Kidney glomerular epithelial cell (primary cell): ENCODE data around the gene ZNF23.

Experiments
- DNase-seq: peaks from one replicate; lab custom pipeline; 2025; lab: John Stamatoyannopoulos, UW

ZNF23 gene

DNA sequence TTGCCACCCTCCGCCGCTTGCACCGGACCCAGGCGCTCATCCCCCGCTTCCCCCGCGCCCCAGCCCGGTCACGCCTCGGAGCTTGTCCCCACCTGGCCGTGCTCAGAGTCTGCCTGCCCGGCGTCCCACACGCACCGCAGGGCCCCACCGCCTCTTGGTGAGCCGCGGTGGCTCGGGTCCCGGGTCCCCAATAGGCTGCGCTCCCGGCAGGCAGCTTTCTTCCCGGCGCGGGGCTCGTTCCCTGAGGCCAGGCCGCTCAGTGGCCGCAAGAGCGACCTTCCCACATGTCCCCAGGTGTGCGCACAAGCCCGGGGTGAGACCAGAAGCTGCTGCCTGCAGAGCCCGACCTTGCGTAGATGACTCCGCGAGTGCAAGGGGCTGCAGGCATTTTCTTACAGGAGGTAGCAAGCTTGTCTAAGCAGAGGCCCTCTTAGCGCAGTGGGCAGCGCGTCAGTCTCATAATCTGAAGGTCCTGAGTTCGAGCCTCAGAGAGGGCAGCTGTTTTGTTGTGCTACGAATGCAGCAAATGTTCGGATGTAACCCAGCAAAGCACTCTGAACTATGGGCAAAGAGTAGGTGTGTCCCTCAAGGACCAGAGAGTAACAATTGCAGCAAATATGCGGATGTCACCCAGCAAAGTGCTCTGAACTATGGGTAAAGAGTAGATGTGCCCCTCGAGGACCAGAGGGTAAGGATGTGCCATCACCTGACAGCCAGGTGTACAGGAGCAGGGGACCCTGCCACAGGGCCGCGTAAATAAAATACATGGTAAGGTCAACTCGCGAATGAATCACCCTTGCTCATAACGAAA lies 35.8 kb downstream of the ZNF23 start:
- peak; percentile 80 for DNase-seq

DNA sequence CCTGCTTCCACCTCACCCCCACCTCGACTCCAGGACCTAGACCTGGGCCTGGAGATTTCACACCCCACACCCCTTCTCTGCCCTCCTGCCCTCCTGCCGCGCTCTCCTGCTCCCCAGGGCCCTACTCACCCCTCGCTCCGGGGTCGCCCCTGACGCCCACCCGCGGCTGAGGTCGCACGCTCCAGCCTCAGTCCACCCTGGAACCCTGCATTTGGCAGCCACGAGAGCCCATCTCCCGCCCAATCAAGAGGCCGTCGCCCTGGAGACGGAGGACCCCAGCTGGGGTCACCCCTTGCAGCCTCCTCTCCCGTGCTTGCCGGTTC lies 36.3 kb downstream of the ZNF23 start:
- DNase-seq, result no peak

DNA sequence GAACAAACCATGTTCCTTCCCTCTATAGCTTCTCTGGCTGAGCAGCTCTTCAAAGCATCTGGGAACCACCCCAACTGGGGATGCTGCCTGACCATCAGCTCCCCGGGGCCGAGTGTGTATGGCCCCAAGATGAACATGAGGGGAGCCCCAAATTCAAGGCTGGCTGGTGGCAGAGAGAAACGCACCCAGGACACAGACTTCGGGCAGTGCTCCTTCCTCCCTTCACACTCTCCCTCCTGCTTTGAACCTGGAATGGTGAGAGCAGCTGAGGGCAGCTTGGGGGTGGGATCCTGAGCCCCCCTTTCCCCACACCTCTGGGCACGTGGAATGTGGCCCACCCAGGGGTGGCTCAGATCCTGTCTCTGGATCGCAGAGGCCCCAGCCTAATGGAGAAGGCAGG lies 37.4 kb downstream of the ZNF23 start:
- no peak for DNase-seq

DNA sequence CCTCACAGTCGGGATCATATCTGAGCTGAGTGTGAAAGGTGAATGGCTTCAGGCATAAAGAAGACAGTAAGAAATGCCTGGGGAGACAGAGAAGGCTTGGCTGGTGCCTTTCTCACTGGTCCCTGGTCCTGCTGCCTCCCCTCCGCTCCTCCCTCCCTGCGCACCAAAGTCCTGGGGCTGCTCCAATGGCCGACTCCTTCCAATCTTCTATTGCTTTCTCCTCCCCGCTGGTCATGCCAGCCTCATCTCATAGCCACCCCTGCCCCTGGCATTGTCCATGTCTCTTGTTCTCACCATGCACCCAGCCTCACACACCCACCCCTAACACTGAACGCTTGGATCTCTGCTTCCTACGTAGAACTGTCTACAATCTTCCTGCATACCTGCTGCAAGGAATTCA lies 38.2 kb downstream of the ZNF23 start:
- DNase-seq, result no peak

DNA sequence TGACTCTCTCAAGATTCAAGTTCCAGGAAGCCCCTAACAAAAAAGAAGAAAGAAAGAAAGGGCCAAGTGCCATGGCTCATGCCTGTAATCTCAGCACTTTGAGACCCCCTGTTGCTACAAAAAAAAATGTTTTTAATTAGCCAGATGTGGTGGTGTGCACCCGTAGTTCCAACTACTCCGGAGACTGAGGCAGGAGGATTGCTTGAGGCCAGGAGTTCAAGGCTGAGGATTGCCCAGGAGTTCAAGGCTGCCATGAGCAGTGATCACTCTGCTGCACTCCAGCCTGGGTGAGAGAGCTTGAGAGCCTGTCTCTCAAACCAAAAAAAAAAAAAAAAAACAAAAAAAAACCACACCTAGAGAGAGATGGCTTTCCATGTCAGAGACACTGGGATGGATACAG lies 39.0 kb downstream of the ZNF23 start:
- no peak for DNase-seq

DNA sequence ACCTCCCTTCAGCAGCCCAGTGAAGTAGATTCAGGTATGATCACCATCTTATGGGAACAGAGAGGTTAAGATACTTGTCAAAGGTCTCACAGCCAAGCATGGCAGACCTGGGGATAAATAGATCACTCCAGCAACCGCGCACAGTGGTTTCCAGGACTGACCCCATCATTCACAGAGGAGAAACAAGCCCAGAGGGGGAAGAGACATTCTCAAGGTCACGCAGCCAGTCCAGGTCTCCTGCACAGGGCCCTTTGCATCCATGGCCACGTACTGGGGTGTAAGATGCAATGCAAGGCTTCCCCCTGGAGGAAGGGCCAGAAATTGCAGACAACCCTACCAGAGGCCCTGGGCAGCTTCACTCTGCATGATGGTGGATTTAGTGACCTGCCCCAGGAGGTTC lies 40.1 kb downstream of the ZNF23 start:
- no peak for DNase-seq

GRCh38 chr16:71414038-71414437 lies 48.0 kb downstream of the ZNF23 start:
- DNase-seq, result no peak

DNA sequence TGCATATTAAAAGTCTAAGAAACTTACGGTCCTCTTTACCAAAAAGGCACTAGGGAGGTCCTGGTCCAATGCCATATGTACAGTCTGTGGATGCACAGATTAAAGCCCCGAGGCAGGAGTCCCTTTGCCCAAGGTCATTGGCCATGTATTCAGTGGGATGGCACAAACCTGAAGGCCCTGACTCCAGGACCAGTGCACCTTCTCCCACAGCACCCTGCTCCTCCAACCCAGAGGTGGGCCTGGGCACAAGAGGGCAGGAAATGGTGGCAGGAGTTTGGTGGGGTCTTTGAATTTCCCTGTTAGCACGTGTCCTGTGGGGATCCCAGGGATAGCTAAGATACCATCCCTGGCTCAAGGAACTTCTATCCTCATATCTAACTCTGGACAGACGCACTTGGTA lies 48.7 kb downstream of the ZNF23 start:
- no peak for DNase-seq

DNA sequence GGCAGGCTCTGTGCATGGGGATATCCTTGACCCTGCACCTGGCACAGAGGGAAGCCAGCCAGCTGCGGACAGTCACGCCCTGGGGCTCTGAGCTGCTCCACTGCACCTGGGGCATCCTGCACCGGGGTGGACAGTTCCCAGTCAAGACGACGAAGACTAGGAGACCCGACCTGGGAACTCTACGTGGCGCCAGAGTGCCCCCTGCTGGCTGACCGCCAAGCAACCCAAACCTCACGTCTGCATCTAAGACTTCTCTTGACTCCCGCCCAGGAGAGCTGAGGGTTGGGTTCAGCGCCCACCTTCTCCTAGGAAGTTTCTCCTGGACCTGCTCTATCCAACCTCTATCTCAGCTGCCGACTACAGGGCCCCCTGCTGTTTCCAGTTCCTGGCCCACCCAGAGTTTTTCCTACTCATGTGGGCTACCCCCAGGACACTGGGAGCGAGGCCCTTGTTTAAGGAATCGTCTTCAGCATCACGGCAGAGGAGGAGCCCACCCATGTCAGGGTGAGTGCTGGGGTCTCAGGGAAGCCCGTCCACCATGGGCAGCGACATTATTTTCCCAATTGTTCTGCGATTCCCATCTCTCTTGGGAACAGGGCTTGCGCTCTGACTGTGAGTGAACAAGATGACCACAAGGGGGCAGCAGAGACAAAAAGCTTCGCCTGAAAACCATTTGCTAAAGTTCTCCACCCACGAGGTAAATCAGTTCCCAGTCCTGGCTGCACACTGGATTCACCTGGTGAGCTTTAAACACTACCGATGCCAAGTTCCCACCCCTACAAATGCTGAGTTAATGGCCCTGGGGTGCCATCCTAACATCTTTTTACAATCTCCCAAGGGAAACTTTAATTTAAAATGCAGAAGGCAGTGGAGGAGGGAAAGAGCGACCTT lies 49.5 kb downstream of the ZNF23 start:
- DNase-seq, result peak; percentile 61

- DNase-seq, result no peak
Observed at GRCh38 chr16:71410146-71410545, 51.9 kb downstream of the ZNF23 start.

GRCh38 chr16:71409011-71409775 lies 52.9 kb downstream of the ZNF23 start:
- no peak for DNase-seq

GRCh38 chr16:71408536-71408935 lies 53.5 kb downstream of the ZNF23 start:
- DNase-seq, result no peak

- no peak for DNase-seq
Observed at GRCh38 chr16:71407731-71408130, 54.3 kb downstream of the ZNF23 start.

- no peak for DNase-seq
Observed at GRCh38 chr16:71406724-71407123, 55.3 kb downstream of the ZNF23 start.

DNA sequence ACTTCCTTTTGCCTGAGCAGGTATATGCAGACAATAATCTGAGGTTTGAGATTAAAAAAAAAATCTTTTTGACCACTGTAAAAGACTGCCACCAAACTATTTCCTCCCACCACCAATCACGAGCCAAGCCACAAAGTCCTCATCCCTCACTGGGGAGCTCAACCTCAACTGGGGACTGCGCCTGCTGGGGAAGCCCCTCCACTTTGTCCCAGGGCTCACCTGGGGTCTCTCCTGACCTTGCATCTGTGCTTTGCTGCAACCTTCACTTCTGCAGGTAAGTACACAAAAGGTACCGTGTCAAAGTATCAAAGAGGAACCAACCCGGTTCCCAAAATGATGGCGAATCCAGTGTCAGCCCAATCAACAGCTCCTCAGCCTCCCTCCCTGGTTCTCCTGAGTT lies 55.7 kb downstream of the ZNF23 start:
- DNase-seq, result no peak

DNA sequence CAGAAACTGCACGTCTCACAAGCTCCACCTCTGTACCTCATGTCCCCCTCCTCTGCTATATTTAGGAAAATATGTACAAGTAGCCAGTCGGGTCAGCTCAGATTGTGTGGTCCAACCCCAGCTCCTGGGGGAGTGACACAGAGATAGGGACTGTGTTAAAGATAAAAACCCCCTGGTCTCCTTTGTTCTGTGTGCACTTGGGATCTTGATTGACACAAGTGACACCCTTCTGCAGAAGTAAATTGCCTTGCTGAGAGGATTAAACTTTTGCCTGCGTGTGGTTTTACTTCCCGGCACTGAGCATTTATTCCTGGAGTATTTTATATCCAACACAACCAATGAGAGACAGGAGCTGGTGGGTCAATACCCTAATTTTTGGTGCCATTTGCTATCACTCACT lies 57.7 kb downstream of the ZNF23 start:
- DNase-seq, result no peak

DNA sequence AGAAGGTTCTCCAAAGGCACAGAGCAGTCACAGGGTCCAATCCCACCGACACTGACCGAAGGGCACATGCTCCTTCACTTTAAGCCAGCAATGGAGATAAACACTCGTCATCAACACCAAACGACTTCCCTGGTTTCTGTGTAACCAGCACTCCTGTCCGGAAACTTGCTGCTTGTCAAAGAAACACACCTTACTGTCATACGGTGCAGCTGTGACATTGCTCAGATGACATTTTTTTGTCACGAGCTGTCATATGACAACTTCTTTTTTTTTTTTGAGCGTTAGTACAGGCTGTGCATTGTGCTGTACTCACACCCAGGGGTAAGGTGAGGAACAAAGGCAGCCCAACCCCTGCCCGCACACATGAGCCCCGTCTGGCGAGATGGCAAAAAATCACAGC lies 59.4 kb downstream of the ZNF23 start:
- DNase-seq, result no peak

DNA sequence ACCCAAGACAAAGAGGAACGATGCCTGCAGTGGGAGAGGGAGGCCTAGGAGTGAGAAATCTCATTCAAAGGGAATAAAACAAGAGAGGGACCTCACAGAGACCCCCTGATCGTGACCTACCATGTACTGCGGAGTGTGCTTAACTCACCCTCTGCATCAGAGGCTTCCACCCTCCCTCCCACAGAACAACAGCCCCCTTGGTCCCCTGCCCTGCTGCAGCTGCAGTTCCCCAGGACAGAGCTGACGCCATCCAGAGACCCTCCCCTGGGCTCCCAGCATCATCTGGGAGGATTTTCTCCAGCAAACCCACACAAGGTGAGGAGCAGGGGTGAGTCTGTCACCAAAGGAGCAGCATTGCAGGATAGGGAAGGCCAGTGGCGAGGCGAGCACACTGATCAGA lies 60.0 kb downstream of the ZNF23 start:
- DNase-seq, result no peak

DNA sequence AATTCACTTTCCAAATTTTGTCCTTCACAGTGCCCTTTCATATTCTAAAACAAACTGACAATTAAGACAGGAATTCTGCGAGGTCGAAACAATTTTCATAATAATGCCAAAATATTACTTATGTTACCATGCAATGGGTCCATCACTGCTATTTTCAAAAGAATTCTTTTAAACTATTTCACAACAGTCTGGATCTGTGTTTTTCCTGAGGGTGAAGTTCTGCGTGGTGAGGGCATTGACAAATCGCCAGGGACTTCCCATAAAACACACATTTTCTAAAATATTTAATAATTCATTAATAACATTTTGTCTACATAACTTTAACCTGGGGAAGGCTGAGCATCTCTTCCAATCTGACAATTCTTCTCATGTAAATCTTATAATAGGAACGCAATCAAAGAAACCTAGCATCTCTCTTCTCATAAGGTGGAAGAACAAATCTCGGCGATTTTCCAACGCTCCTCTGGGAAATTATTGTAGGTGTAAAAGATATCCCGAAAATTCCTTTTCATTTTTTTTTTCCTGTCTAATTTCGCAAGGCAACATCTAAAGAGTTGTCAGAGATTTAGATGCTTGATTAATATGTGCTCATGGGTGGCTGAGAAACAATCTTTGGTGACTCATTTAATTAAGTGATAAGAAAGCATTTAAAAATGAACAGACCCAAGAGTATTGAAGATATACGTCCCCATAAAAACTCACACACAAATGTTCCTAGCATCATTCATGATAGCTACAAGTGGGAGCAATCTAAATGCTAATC lies 62.1 kb downstream of the ZNF23 start:
- DNase-seq, result no peak
